ENCODE measurements around the gene FOXJ3. TPM values are rescaled to one million over a fixed set of nuclear protein-coding genes. Genes with fewer than 3 reads are reported as not detected.

The FOXJ3 gene
- total and polyA plus RNA-seq, 4 donors, result 5.3 to 16.8 (median 12.4) TPM

DNA sequence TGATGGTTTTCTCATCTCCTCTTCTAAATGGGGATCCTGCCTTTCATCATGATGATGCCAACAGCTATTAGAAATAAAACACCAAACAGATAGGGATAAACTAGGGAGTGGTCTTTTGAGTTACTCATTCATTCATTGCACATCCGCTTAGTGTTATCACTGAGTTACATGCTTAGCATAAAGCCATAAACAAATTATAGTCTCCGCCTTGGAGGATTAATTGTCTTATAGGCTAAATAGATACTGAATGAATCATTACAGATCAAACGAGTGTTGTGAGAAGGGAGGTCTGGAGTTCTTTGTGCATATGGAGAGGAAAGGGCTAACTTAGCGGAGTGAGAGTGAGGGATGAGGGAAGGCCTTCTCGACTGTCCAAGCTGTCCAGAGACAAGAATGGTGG, 201.6 kb downstream of the FOXJ3 start (continued):
- no peak for TF ChIP-seq JUND (IDR thresholded peaks at IDR 0.05)

DNA sequence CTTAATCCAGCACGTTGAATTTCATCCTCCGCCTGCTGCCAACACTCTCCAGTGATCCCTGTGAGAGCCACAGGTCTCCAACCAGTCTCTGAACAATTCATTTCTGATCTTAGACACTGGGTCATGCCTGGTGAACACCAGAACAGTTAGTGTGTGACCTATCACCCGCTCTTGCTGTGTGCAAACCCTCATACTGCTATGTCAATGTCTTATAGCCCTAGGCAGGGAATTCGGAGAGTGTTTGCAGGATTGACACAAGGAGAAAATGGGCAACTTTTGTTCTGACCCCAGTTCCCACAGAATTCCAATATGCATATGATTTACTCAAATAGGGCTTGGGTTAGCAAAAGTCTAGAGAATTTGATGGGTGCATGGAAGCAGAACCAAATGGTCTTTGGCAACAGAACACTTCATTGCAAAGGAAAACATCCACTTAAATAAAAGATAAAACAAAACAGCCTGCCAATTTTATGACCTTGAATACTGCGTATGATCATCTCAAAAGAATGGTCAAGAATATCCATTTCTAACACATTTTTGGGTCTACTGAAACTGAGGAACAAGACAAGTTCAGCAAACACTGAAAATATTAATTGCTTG, 204.9 kb downstream of the FOXJ3 start:
- DNase-seq (ENCODE audit: low spot score), result no peak
- no peak for TF ChIP-seq JUND (IDR thresholded peaks at IDR 0.05)
- TF ChIP-seq TAF1 (conservative IDR thresholded peaks at IDR 0.05), result no peak
- TF ChIP-seq RAD21 (IDR thresholded peaks at IDR 0.05), result no peak
- no peak for TF ChIP-seq EGR1 (IDR thresholded peaks at IDR 0.05; ENCODE audit: low read depth in 2 of 2)
- no peak for TF ChIP-seq FOXA2 (IDR thresholded peaks at IDR 0.05)
- TF ChIP-seq, protein P1, sequence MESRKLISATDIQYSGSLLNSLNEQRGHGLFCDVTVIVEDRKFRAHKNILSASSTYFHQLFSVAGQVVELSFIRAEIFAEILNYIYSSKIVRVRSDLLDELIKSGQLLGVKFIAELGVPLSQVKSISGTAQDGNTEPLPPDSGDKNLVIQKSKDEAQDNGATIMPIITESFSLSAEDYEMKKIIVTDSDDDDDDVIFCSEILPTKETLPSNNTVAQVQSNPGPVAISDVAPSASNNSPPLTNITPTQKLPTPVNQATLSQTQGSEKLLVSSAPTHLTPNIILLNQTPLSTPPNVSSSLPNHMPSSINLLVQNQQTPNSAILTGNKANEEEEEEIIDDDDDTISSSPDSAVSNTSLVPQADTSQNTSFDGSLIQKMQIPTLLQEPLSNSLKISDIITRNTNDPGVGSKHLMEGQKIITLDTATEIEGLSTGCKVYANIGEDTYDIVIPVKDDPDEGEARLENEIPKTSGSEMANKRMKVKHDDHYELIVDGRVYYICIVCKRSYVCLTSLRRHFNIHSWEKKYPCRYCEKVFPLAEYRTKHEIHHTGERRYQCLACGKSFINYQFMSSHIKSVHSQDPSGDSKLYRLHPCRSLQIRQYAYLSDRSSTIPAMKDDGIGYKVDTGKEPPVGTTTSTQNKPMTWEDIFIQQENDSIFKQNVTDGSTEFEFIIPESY (IDR thresholded peaks at IDR 0.05), result no peak
- no peak for TF ChIP-seq HNF4A (conservative IDR thresholded peaks at IDR 0.05)
- no peak for TF ChIP-seq HNF4G (IDR thresholded peaks at IDR 0.05)
- TF ChIP-seq, protein P2, sequence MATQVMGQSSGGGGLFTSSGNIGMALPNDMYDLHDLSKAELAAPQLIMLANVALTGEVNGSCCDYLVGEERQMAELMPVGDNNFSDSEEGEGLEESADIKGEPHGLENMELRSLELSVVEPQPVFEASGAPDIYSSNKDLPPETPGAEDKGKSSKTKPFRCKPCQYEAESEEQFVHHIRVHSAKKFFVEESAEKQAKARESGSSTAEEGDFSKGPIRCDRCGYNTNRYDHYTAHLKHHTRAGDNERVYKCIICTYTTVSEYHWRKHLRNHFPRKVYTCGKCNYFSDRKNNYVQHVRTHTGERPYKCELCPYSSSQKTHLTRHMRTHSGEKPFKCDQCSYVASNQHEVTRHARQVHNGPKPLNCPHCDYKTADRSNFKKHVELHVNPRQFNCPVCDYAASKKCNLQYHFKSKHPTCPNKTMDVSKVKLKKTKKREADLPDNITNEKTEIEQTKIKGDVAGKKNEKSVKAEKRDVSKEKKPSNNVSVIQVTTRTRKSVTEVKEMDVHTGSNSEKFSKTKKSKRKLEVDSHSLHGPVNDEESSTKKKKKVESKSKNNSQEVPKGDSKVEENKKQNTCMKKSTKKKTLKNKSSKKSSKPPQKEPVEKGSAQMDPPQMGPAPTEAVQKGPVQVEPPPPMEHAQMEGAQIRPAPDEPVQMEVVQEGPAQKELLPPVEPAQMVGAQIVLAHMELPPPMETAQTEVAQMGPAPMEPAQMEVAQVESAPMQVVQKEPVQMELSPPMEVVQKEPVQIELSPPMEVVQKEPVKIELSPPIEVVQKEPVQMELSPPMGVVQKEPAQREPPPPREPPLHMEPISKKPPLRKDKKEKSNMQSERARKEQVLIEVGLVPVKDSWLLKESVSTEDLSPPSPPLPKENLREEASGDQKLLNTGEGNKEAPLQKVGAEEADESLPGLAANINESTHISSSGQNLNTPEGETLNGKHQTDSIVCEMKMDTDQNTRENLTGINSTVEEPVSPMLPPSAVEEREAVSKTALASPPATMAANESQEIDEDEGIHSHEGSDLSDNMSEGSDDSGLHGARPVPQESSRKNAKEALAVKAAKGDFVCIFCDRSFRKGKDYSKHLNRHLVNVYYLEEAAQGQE (IDR thresholded peaks at IDR 0.05), result no peak
- no peak for TF ChIP-seq SP1 (IDR thresholded peaks at IDR 0.05)
- no peak for TF ChIP-seq FOXA1 (IDR thresholded peaks at IDR 0.05)
- TF ChIP-seq, protein P3, sequence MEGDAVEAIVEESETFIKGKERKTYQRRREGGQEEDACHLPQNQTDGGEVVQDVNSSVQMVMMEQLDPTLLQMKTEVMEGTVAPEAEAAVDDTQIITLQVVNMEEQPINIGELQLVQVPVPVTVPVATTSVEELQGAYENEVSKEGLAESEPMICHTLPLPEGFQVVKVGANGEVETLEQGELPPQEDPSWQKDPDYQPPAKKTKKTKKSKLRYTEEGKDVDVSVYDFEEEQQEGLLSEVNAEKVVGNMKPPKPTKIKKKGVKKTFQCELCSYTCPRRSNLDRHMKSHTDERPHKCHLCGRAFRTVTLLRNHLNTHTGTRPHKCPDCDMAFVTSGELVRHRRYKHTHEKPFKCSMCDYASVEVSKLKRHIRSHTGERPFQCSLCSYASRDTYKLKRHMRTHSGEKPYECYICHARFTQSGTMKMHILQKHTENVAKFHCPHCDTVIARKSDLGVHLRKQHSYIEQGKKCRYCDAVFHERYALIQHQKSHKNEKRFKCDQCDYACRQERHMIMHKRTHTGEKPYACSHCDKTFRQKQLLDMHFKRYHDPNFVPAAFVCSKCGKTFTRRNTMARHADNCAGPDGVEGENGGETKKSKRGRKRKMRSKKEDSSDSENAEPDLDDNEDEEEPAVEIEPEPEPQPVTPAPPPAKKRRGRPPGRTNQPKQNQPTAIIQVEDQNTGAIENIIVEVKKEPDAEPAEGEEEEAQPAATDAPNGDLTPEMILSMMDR (IDR thresholded peaks at IDR 0.05; ENCODE audit: low read depth, low read length, missing input control), result no peak
- TF ChIP-seq NR2F2 (IDR thresholded peaks at IDR 0.05), result no peak
- Histone ChIP-seq H3K9ac (ENCODE audit: low read depth in 1 of 2, low read length in 2 of 2) (no peak overlapping the region), H3K27ac (ENCODE audit: low read depth in 1 of 2, low read length in 2 of 2) (no peak overlapping the region), H3K27me3 (ENCODE audit: control insufficient read depth in 4 of 4, insufficient read depth in 4 of 4, low read length in 3 of 4) (no peaks in the 10 kb centered on the region), H3K4me3 (ENCODE audit: low read depth in 1 of 3, low read length in 3 of 3) (no peak overlapping the region), H3K4me1 (ENCODE audit: control insufficient read depth in 4 of 4, insufficient read depth in 4 of 4, low read length in 3 of 4) (no peaks in the 10 kb centered on the region), H3K36me3 (ENCODE audit: control insufficient read depth in 4 of 4, insufficient read depth in 3 of 4, low read depth in 1 of 4, low read length in 3 of 4) (no peaks in the 10 kb centered on the region), H3K9me3 (ENCODE audit: control insufficient read depth in 4 of 4, low read length in 3 of 4) (no peaks in the 10 kb centered on the region)
- WGBS, result 84% methylated on average over 5 of the region's 5 CpGs

DNA sequence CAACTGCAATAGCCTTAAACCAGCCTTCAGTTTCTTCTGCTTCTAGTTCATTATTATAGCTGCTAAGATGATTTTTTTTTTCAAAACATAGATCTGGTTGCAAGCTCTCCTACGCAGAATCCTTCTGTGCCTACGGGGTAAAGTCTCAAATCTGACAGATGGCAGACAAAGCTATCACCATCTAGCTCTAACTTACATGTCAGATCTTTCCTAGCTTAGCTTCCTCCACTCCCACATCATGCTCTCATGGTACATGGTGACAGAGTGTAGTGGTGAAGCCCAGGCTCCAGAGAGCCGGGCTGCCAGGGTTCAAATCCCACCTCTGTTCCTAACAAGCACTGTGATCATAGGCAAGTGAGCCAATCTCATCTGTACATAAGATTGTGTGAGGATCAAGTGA, 206.1 kb downstream of the FOXJ3 start:
- no peaks in the 10 kb centered on the region for H3K9me3 ChIP-seq (ENCODE audit: control insufficient read depth in 4 of 4, low read length in 3 of 4)
- H3K27me3 ChIP-seq (ENCODE audit: control insufficient read depth in 4 of 4, insufficient read depth in 4 of 4, low read length in 3 of 4), result no peaks in the 10 kb centered on the region
- no peaks in the 10 kb centered on the region for H3K4me1 ChIP-seq (ENCODE audit: control insufficient read depth in 4 of 4, insufficient read depth in 4 of 4, low read length in 3 of 4)
- H3K4me3 ChIP-seq (ENCODE audit: low read depth in 1 of 3, low read length in 3 of 3), result no peak overlapping the region
- 81% methylated on average over 3 of the region's 3 CpGs for WGBS
- no peak for TF ChIP-seq HNF4G (IDR thresholded peaks at IDR 0.05)
- no peak for TF ChIP-seq RXRA (IDR thresholded peaks at IDR 0.05)
- TF ChIP-seq FOXA2 (IDR thresholded peaks at IDR 0.05), result no peak
- TF ChIP-seq, protein P3 (IDR thresholded peaks at IDR 0.05; ENCODE audit: low read depth, low read length, missing input control), result no peak
- no peak overlapping the region for H3K9ac ChIP-seq (ENCODE audit: low read depth in 1 of 2, low read length in 2 of 2)
- H3K27ac ChIP-seq (ENCODE audit: low read depth in 1 of 2, low read length in 2 of 2), result no peak overlapping the region
- H3K36me3 ChIP-seq (ENCODE audit: control insufficient read depth in 4 of 4, insufficient read depth in 3 of 4, low read depth in 1 of 4, low read length in 3 of 4), result no peaks in the 10 kb centered on the region
- DNase-seq (ENCODE audit: low spot score), result no peak
